Right cardiac atrium (tissue), 5 donors: ENCODE measurements around the gene BCAS3. TPM values are rescaled to one million over a fixed set of nuclear protein-coding genes. Genes with fewer than 3 reads are reported as not detected.

ENCODE experiments used
- ATAC-seq, 2 donors: fragments of 200-7000 bp; cut with Tn5 transposase; one replicate each; pipeline versions ENCODE4 v1.8.0 to v1.9.1; 2020; ENCODE audit warnings: moderate library complexity in 2 of 2, mild to moderate bottlenecking in 1 of 2
- DNase-seq, 3 donors: peaks; one replicate each; pipeline ENCODE4 v3.0.0-alpha.2; 2020
- H3K27ac ChIP-seq: one replicate; pipeline ENCODE4 v1.5.1; 2013; ENCODE audit warnings: mild to moderate bottlenecking, low read length, control low read depth, moderate library complexity
- H3K27me3 ChIP-seq: one replicate; pipeline ENCODE4 v1.6.1; 2013; ENCODE audit not compliant: control insufficient read depth, insufficient read depth
- H3K4me1 ChIP-seq: one replicate; pipeline ENCODE4 v1.6.1; 2013; ENCODE audit warnings: low read length; ENCODE audit not compliant: control insufficient read depth, insufficient read depth
- H3K4me3 ChIP-seq: one replicate; pipeline ENCODE4 v1.5.1; 2013; ENCODE audit warnings: low read length, control low read depth
- H3K9me3 ChIP-seq: one replicate; pipeline ENCODE4 v1.6.1; 2013; ENCODE audit warnings: low read length; ENCODE audit not compliant: control insufficient read depth
- whole genome bisulfite sequencing: extraction: QIAGEN DNeasy Blood & Tissue Kit; methylation state at CpG from one replicate; pipeline ENCODE4 v1.1.7; 2013; 5-methylcytosine and 5-hydroxymethylcytosine counted together
- intact Hi-C, 4 donors: fragments of 100-400 bp; cut with DNase I; formaldehyde crosslinking; loops; one replicate each; pipeline versions ENCODE4 v1.11.0 to v1.14.0; 2022 to 2023
- polyA plus RNA-seq: library from polyadenylated mRNA; stranded (reverse); fragments of 200-250 nt; gene quantifications from one replicate; pipeline ENCODE4 v1.2.3, GENCODE V29; 2013
- total RNA-seq, 4 donors: library from RNA; stranded (reverse); fragmentation: NEBNext Ultra II Directional; extraction: Animal tissue kit (Norgen Biotek cat#: 25700); gene quantifications; one replicate each; pipeline ENCODE4 v1.2.1, GENCODE V29; 2021
- donor health status: healthy with polysubstance abuse.
- donor health status: DM: no; HTN: yes; CAD: no.
- donor health status: DM: no; HTN: no; CAD: no.
- donor health status: DM: no; HTN: yes; CAD: no; lungs with severe emphysema.
- donor health status: DM: yes; HTN: yes; CAD: no.

BCAS3 gene
- total and polyA plus RNA-seq, 5 donors, result 6.6 to 19.6 (median 19.1) TPM

DNA sequence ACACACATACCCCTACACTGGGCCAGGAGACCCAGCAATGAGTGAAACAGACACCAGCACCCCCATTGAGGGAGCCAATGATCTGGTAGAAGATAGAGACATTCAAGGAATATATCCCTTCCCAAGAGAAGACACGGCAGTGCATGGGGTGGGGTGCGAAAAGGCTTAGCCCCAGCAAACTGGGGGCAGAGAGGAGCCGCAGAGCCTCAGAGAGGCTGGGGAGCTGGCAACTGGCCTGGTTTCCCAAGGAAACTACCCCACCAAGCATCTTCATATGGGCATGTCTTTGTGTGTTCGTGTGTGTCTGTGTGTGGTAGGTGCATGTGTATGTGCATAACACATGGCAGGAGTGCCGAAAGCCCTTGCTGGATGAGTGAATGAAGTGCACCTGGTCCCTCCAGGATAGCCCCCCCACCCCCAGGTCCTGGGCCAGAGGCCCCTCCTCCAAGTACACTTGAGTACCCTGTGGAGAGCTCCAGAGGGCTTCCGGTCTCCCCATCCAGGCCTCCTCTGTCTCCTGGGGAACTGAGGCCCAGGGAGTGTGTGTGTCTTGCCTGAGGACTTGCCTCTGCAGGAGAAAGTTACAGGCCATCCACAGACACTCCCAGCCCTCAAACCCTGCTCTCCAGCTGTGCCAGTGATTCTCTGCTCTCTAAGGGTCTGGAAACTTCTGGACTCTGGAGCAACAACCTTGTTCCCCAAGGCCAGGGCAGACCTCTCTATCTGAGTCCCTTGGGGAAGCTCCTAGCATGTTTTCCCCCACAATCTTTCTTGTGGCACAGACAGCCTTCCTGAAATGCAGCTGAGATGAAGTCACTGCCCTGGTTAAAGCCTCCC is 737.9 kb downstream of the BCAS3 start:
- WGBS, result 97% methylated on average over 6 of the region's 6 CpGs
- DNase-seq, result peak in 1 of 3 donors; percentile 28

DNA sequence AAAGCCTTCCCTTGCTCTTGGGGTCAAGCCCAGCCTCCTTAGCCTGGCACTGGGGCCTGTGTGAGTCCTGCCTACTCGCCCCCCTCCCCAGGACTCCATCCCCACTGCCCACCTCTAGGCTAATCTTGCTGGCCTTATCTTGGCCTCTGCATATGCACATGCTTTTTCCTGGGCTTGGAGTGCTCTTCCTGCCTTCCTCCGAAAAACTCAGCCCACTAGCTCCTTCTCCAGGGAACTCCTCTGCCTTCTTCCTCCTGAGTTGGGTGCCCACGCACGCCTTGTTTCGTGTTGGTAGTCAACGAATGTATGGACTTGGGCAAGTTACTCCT is 738.5 kb downstream of the BCAS3 start:
- no peak overlapping the region for H3K27ac ChIP-seq
- H3K4me1 ChIP-seq, result no peaks in the 10 kb centered on the region
- 70% methylated on average over 6 of the region's 6 CpGs for WGBS
- intact Hi-C loops, result loop anchor here in 3 of 4 donors (5.0 to 10.0 kb wide), 4 partner anchors 136 to 649 kb away; partner anchors contain the start of gene MED13 (in 1 of the 3)
- no peaks in the 10 kb centered on the region for H3K9me3 ChIP-seq
- DNase-seq (peak in 1 of 3 donors; percentile 22), ATAC-seq (no peak)
- no peak overlapping the region for H3K4me3 ChIP-seq
- H3K27me3 ChIP-seq, result no peaks in the 10 kb centered on the region

More for the DNA sequence above, 737.9 kb downstream of the BCAS3 start:
- H3K27me3 ChIP-seq, result no peaks in the 10 kb centered on the region
- H3K4me1 ChIP-seq, result no peaks in the 10 kb centered on the region
- intact Hi-C loops, result loop anchor here in 3 of 4 donors (5.0 to 10.0 kb wide), 4 partner anchors 137 to 649 kb away; partner anchors contain the start of gene MED13 (in 1 of the 3)
- no peaks in the 10 kb centered on the region for H3K9me3 ChIP-seq
- H3K4me3 ChIP-seq, result no peak overlapping the region
- no peak overlapping the region for H3K27ac ChIP-seq
- no peak for ATAC-seq

DNA sequence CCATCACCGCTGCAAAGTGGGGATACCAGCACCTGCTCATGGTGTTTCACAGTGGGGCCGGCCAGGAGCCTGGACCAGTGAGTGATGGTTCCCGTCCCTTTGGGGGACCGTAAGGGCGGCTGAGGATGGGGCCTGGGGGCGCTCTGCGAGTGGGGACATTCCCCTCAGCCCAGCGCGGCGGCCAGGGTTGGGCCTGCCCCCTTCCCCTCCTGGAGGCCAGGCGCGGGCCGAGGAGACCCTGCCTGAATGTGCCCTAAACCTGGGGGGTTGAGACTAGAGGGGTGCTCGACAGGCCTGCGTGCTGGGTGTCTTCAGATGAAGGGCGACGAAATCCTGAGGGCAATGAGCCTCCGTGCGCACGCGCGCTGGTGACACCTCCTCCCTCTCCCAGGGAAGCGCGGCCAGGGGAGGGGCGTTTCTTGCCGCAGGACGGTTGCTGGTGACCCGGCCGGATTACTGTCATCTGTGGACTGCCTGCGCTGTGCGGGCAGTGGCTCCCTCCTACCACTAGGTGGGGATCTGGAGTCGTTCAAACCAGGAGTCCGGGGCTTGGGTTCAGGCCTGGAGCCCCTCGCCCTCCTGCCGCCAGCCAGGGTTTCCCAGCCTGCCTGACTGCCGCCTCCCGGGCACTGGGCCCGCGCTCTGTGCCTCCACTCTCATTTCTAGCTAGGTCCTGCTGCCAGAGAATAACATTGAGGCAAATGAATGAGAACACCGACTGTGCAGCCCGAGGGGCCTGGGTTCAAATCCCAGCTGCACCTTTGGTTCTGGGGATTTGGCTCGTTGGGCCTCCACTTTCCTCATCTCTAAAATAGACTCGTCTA is 739.1 kb downstream of the BCAS3 start:
- ATAC-seq (peak; percentile 81 to 84), DNase-seq (peak; percentile 94 to 97 (median 97))
- WGBS, result 17% methylated on average over 43 of the region's 43 CpGs
- intact Hi-C loops, result loop anchor here in 3 of 4 donors (5.0 to 10.0 kb wide), 4 partner anchors 136 to 648 kb away; partner anchors contain the start of gene MED13 (in 1 of the 3)
- H3K27me3 ChIP-seq, result no peaks in the 10 kb centered on the region
- H3K4me3 ChIP-seq, result no peak overlapping the region
- H3K27ac ChIP-seq, result no peak overlapping the region
- H3K4me1 ChIP-seq, result no peaks in the 10 kb centered on the region
- H3K9me3 ChIP-seq, result no peaks in the 10 kb centered on the region

DNA sequence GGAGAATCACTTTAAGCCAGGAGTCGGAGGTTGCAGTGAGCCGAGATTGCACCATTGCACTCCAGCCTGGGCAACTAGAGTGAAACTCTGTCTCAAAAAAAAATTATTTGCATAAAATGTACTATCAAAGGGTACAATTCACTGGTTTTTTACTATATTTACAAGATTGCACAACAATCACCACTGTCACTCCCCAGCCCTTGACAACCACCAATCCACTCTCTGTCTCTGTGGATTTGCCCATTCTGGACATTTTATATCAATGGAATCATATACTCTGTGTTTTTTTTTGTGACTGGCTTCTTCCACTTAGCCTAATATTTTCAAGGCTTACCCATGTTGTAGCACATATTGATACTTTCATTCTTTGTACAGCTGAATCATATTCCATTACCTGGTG is 740.8 kb downstream of the BCAS3 start:
- WGBS, result 76% methylated on average over 2 of the region's 2 CpGs
- H3K4me1 ChIP-seq, result no peaks in the 10 kb centered on the region
- ATAC-seq (no peak), DNase-seq (no peak)
- H3K4me3 ChIP-seq, result no peak overlapping the region
- intact Hi-C loops, result loop anchor here in 3 of 4 donors (5.0 to 10.0 kb wide), 4 partner anchors 134 to 646 kb away; partner anchors contain the start of gene MED13 (in 1 of the 3)
- H3K9me3 ChIP-seq, result no peaks in the 10 kb centered on the region
- no peak overlapping the region for H3K27ac ChIP-seq
- no peaks in the 10 kb centered on the region for H3K27me3 ChIP-seq

DNA sequence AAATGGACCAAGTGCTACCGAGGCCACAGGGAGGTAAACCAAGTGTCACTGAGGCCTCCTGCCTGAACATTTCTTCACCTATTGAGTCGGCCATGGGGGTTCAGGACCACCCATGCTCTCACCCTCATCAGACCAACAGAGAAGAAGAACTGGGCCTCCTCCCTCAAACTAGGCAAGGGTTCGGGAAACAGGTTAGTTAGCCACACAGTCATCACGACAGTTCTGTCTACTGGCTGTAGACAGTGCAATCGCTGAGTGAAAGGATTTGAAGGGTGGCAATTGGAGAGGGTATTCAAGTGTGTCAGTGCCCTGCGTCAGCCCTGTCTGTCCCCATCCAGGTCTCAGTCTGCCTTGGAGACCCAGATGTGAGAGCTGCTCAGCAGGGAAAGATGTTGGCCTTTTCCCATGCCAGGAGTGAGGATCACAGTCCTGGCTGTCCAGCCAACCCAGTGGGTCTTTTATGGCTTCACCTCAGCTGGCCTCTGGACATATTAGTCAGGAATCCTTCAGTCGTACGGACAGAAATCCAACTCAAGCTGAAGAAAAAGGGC is 741.9 kb downstream of the BCAS3 start:
- intact Hi-C loops, result loop anchor here in 3 of 4 donors (5.0 to 10.0 kb wide), 5 partner anchors 128 to 645 kb away; partner anchors contain the start of gene MED13 (in 1 of the 3)
- Histone ChIP-seq H3K4me1 (no peaks in the 10 kb centered on the region), H3K27me3 (no peaks in the 10 kb centered on the region), H3K9me3 (no peaks in the 10 kb centered on the region), H3K4me3 (no peak overlapping the region), H3K27ac (no peak overlapping the region)
- no peak for DNase-seq
- ATAC-seq, result no peak
- WGBS, result 75% methylated on average over 8 of the region's 8 CpGs

DNA sequence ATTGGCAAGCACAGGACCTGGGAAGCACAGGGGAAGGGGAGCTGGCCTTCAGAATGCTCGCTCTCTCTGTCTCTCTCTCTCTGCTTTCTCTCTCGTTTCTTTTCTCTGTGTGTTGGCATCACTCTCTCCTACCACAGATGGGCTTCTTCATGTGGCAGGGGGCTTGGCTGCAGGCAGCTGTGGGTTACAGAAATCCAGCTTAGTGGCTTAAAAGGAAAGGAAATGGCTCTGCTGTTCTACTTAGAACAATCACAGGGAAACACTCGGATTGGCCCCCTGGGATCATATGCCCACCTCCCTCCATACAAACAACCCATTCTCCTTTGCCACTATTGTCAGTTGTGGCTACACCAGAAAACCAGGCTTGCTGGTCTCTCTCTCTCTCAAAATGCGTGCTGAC is 742.4 kb downstream of the BCAS3 start:
- 52% methylated on average over 4 of the region's 4 CpGs for WGBS
- H3K4me1 ChIP-seq, result no peaks in the 10 kb centered on the region
- DNase-seq (no peak), ATAC-seq (no peak)
- no peak overlapping the region for H3K4me3 ChIP-seq
- no peaks in the 10 kb centered on the region for H3K27me3 ChIP-seq
- intact Hi-C loops, result loop anchor here in 1 of 4 donors (5.0 kb wide), 1 partner anchor 127 kb away; no protein-coding TSS in a partner anchor
- H3K9me3 ChIP-seq, result no peaks in the 10 kb centered on the region
- no peak overlapping the region for H3K27ac ChIP-seq

DNA sequence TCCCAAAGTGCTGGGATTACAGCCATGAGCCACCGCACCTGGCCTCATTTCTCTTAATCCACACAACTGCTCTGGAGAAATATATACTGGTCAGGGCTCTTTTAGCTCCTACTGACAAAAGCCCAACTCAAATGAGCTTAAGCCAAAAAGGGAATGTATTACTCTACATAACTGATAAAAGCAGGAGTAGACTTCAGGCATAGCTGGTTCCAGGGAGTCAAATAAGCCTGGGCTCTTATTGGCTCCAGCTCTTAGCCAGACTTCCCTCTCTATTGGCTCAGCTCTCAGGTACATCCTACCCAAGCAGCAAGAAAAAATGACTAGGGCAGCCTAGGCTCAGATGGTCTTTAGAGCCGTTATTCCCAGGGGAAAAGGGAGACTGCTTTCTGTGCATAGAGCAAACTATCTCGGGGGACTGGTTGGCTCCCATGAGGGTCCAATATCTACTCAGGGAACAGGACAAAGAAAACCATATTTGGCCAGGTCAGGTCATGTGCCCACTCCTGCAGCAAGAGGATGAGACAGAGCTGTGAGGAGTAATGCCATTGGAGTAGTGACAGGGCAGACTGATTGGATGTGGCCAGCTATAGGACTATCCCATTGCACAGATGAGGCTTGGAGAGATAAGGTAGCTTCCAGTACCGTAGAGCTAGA is 743.2 kb downstream of the BCAS3 start:
- 75% methylated on average over 4 of the region's 4 CpGs for WGBS
- intact Hi-C loops, result loop anchor here in 1 of 4 donors (5.0 kb wide), 1 partner anchor 126 kb away; no protein-coding TSS in a partner anchor
- Histone ChIP-seq H3K4me3 (no peak overlapping the region), H3K27me3 (no peaks in the 10 kb centered on the region), H3K27ac (no peak overlapping the region), H3K4me1 (no peaks in the 10 kb centered on the region), H3K9me3 (no peaks in the 10 kb centered on the region)
- DNase-seq, result no peak
- no peak for ATAC-seq

DNA sequence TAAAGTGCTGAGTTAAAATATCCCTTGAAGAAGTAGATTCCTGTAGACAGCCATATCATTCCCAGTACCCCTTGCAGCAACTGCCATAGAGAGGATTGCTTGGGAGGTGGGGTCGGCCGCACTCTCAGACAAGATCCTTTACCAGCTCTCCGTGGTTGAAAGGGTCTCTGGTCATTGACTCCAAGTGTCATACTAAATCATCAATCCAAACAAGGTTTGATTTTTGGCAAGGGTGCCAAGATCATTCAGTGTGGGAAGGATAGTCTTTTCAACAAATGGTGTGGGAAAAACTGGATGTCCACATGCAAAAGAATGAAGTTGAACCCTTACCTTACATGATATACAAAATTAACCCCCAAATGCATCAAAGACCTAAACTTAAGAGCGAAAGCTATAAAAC is 743.8 kb downstream of the BCAS3 start:
- Histone ChIP-seq H3K27ac (no peak overlapping the region), H3K27me3 (no peaks in the 10 kb centered on the region), H3K9me3 (no peaks in the 10 kb centered on the region), H3K4me3 (no peak overlapping the region), H3K4me1 (no peaks in the 10 kb centered on the region)
- ATAC-seq (no peak), DNase-seq (no peak)
- intact Hi-C loops, result loop anchor here in 1 of 4 donors (5.0 kb wide), 1 partner anchor 126 kb away; no protein-coding TSS in a partner anchor
- WGBS, result 86% methylated on average over 4 of the region's 4 CpGs

DNA sequence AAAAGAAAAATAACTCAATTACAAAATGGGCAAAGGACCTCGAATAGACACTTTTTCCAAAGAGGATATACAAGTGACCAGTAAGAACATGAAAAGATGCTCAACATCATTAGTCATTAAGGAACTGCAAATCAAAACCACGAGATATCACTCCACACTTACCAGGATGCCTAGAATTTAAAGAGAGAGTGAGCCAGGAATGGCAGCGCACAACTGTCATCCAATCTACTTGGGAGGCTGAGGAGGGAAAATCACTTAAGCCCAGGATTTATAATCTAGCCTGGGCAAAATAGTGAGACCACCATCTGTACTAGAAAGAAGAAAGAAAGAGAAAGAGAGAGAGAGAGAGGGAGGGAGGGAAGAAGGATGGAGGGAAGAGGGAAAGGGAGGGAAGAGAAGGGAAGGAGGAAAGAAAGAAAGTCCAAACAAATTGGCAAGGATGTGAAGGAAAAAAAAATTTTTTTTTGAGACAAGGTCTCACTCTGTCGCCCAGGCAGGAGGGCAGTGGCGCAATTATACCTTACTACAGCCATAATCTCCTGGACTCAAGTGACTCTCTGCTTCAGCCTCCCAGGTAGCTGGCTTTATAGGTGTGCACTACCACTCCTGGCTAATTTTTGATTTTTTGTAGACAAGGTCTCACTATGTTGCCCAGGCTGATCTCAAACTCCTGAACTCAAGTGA is 744.6 kb downstream of the BCAS3 start:
- ATAC-seq (no peak), DNase-seq (no peak)
- Histone ChIP-seq H3K4me1 (no peaks in the 10 kb centered on the region), H3K27ac (no peak overlapping the region), H3K9me3 (no peaks in the 10 kb centered on the region), H3K4me3 (no peak overlapping the region), H3K27me3 (no peaks in the 10 kb centered on the region)
- intact Hi-C loops, result loop anchor here in 1 of 4 donors (5.0 kb wide), 1 partner anchor 125 kb away; no protein-coding TSS in a partner anchor
- 63% methylated on average over 5 of the region's 5 CpGs for WGBS

DNA sequence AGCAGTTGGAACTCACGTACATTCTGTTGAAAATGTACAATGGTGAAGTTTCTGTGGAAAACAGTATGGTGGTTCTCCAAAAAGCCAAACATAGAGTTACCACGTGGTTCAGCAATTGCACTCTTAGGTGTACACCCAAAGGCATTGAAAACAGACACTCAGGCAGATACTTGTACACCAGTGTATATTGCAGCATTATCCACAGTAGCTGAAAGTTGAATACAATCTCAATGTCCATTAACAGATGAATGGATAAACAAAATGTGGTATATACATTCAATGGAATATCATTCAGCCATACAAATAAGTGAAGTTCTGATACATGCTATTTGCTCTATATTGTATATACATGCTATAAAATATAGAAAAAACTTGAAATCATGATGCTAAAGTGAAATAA is 745.2 kb downstream of the BCAS3 start:
- DNase-seq, result no peak
- intact Hi-C loops, result loop anchor here in 1 of 4 donors (5.0 kb wide), 1 partner anchor 124 kb away; no protein-coding TSS in a partner anchor
- Histone ChIP-seq H3K27me3 (no peaks in the 10 kb centered on the region), H3K9me3 (no peaks in the 10 kb centered on the region), H3K4me1 (no peaks in the 10 kb centered on the region), H3K27ac (no peak overlapping the region), H3K4me3 (no peak overlapping the region)
- 39% methylated on average over 2 of the region's 2 CpGs for WGBS
- ATAC-seq, result no peak
